Stimulated activated memory B cell treated with anti-CD40 and anti-IgM and Interleukin-4, amounts not matched to agents 10 μg/mL and 1 μg/mL and 100 μg/mL, for 72 hours (primary cell): ENCODE data around the gene ZFR2.

Source experiments
- ATAC-seq: fragments of 150-1000 bp; cut with Tn5 transposase; 2 replicates; pipeline ENCODE4 v1.10.0; 2021
- H3K27ac Mint-ChIP-seq: one replicate; pipeline ENCODE4 v1.8.0; 2022; ENCODE audit warnings: mild to moderate bottlenecking, mixed read lengths
- H3K27me3 Mint-ChIP-seq: one replicate; pipeline ENCODE4 v1.8.0; 2022; ENCODE audit warnings: mixed read lengths
- H3K36me3 Mint-ChIP-seq: one replicate; pipeline ENCODE4 v1.8.0; 2022; ENCODE audit warnings: mixed read lengths
- H3K4me1 Mint-ChIP-seq: one replicate; pipeline ENCODE4 v1.8.0; 2022; ENCODE audit warnings: mixed read lengths
- H3K4me3 Mint-ChIP-seq: one replicate; pipeline ENCODE4 v1.8.0; 2022; ENCODE audit warnings: mild to moderate bottlenecking, moderate library complexity, mixed read lengths
- H3K9me3 Mint-ChIP-seq: one replicate; pipeline ENCODE4 v1.8.0; 2022; ENCODE audit warnings: mixed read lengths

ZFR2 gene

DNA sequence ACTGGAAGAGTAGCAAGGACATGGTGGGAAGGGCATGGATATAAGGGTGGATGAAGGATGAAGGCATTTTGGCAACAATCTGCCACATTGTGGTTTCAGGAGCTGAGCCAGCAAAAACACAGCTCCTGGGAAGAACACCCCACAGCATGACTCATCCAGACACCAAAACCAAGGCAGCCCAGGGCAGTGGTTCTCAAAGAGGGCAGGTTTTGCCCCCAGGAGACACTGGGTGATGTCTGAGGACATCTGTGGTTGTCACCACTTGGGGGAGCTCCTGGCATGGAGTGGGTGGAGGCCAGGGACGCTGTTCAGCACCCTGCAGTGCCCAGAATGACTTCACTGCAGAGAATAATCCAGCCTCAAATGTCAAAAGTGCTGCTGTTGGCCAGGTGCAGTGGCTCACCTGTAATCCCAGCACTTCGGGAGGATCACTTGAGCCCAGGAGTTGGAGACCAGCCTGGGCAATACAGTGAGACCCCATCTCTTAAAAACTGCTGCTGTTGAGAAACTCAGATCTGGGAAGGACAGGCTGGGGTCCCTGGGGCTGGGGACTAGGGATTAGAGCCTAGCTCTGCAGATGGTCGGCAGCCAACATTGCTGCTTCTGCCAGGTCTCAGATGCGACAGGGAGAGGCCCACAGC is 16.1 kb downstream of the ZFR2 start:
- ATAC-seq: no peak
- Mint-ChIP-seq H3K27me3 (no peaks in the 10 kb centered on the region), H3K4me3 (no peak overlapping the region), H3K9me3 (peaks cover 6% of the 10 kb centered on the region), H3K27ac (no peak overlapping the region), H3K36me3 (peaks cover 5% of the 10 kb centered on the region), H3K4me1 (peaks cover 20% of the 10 kb centered on the region)

DNA sequence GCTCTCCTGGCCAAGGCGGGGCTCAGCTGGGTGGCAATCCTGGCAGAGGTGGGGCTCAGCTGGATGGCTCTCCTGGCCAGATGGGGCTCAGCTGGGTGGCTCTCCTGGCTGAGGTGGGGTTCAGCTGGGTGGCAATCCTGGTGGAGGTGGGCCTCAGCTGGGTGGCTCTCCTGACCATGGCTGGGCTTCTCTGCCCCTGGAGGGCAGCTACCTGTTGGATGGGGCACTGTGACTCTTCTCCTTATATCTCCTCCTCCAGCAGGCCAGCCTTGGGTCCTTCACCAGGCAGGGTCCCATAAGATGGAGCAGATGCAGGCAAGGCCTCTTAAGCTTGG is 16.7 kb downstream of the ZFR2 start:
- Mint-ChIP-seq H3K36me3 (peaks cover 5% of the 10 kb centered on the region), H3K27me3 (no peaks in the 10 kb centered on the region), H3K4me1 (peaks cover 16% of the 10 kb centered on the region), H3K9me3 (peaks cover 6% of the 10 kb centered on the region), H3K4me3 (no peak overlapping the region), H3K27ac (no peak overlapping the region)
- ATAC-seq: no peak

DNA sequence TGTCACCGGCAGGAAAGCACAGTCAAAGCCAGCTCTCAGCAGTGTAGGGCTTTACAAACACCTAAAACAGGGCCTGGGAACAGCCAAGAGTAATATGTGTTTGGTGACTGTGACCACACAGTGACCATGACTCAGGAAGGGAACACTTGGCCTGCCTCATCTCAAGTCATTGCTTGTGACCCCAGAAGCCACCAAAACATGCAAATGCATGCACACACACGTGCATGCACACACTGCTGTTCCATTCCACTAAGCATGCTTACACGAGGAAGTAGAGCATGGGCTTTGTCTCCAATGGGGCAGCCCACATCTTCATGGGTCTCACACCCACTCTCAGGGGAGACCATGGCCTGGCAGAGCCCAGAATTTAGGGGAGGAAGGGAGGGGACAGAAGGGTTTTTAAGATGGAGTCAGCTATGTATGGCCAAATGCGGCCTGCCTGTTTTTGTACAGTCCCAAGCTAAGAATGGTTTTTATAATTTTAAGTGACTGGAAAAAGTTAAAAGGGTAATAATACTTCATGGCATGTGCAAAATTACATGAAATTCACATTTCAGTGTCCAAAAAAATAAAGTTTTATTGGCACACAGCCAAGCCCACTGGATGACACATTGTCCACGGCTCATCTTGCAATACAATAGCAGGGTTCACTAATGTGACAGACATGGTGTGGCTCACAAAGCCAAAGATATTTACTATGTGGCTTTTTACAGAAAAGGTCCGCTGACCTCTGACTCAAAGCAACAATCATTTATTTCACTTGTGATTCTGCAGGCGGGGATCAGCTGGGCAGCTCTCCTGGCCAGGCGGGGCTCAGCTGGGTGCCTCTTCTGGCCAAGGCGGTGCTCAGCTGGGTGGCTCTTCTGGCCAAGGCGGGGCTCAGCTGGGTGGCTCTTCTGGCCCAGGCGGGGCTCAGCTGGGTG is 17.3 kb downstream of the ZFR2 start:
- Mint-ChIP-seq H3K4me1 (peaks cover 16% of the 10 kb centered on the region), H3K27ac (no peak overlapping the region), H3K27me3 (no peaks in the 10 kb centered on the region), H3K36me3 (peaks cover 5% of the 10 kb centered on the region), H3K9me3 (peaks cover 6% of the 10 kb centered on the region), H3K4me3 (no peak overlapping the region)
- ATAC-seq: no peak

DNA sequence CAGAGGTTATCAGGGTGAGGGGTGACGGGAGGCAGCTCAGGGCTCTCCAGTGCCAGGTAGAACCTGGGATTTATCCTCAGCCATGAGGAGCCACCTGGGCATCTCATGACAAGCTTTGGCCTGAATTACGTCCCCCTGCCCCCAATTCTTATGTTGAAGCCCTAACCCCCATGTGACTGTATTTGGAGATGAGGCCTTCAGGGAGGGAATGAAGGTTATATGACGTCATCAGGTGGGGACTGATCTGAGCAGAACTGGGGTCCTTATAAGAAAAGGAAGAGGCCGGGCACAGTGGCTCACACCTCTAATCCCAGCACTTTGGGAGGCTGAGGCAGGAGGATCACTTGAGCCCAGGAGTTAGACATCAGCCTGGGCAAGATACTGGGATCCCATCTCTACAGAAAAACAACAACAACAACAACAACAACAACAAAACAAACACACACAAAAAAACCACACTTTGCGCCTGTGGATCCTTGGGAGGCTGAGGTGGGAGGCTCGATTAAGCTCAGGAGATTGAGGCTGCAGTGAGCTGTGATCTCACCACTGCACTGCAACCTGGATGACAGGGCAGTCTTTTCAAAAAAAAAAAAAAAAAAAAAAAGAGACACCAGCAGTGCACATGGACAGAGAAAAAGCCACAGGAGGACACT is 18.4 kb downstream of the ZFR2 start:
- Mint-ChIP-seq H3K9me3 (peaks cover 6% of the 10 kb centered on the region), H3K4me3 (no peak overlapping the region), H3K27ac (peak overlapping the region; percentile 66), H3K36me3 (peaks cover 5% of the 10 kb centered on the region), H3K27me3 (no peaks in the 10 kb centered on the region), H3K4me1 (peaks cover 11% of the 10 kb centered on the region)
- ATAC-seq: no peak

DNA sequence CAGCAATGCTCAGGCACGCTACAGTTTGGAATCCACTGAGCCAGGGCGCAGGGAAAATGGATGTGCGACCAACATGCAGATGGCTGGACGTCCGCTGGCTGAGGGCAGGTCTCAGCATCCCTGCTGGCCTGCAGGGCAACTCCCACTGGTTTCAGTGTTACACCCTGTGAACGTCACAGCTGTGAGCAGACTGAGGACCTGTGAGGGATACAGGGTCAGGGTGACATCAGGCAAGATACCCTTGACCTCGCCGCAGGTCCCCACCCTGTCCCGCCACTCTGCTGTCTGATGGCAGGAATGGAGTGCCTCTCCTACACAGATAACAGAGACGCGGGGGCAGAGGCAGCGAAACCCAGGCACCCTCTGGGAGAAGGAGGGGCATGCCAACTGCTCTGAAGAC is 19.1 kb downstream of the ZFR2 start:
- H3K9me3 Mint-ChIP-seq: peaks cover 6% of the 10 kb centered on the region
- no peak for ATAC-seq
- H3K36me3 Mint-ChIP-seq: peaks cover 5% of the 10 kb centered on the region
- H3K27me3 Mint-ChIP-seq: no peaks in the 10 kb centered on the region
- no peak overlapping the region for H3K4me3 Mint-ChIP-seq
- peak overlapping the region; percentile 66 for H3K27ac Mint-ChIP-seq
- peaks cover 8% of the 10 kb centered on the region for H3K4me1 Mint-ChIP-seq

DNA sequence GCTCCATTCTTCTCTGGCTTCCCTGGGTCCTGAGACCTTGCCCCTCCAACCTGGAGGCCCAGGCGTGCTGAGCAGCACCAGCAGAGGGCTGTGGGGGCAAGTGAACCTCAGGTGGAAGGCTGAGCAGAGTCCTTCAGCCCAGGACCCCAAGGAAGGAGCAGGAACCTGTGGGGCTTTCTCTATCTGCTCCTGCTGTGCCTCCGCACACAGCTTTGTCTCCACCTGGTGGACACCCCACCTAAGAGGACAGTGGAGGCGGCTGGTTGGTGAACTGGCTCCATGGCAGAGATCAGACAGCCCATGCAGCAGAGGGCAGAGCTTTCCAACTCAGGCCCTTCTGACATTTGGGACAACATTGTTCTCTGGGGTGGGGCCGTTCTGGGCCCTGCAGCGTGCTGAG is 19.7 kb downstream of the ZFR2 start:
- Mint-ChIP-seq H3K4me3 (no peak overlapping the region), H3K27me3 (no peaks in the 10 kb centered on the region), H3K4me1 (peaks cover 8% of the 10 kb centered on the region), H3K27ac (no peak overlapping the region), H3K9me3 (peaks cover 6% of the 10 kb centered on the region), H3K36me3 (peaks cover 5% of the 10 kb centered on the region)
- ATAC-seq: peak; percentile 76

DNA sequence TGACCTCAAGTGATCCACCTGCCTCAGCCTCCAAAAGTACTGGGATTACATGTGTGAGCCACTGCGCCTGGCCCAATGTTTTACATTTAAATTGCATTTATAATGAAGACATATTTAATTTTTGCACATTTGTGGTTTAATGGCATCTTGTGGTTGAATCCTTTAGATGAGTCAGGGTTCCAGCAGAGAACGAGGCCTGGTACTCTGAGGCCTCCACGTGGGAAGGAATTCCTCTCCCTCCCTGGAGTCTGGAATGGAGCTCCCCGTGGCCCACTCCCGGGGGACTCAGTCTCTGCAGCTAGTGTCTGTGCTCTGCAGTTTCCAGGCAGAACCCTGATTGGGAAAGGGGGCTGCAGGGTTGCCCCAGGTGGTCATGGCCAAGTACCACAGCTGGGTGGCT is 24.2 kb downstream of the ZFR2 start:
- no peaks in the 10 kb centered on the region for H3K4me1 Mint-ChIP-seq
- no peak overlapping the region for H3K4me3 Mint-ChIP-seq
- no peaks in the 10 kb centered on the region for H3K36me3 Mint-ChIP-seq
- no peak overlapping the region for H3K27ac Mint-ChIP-seq
- H3K9me3 Mint-ChIP-seq: no peaks in the 10 kb centered on the region
- ATAC-seq: no peak
- H3K27me3 Mint-ChIP-seq: no peaks in the 10 kb centered on the region

DNA sequence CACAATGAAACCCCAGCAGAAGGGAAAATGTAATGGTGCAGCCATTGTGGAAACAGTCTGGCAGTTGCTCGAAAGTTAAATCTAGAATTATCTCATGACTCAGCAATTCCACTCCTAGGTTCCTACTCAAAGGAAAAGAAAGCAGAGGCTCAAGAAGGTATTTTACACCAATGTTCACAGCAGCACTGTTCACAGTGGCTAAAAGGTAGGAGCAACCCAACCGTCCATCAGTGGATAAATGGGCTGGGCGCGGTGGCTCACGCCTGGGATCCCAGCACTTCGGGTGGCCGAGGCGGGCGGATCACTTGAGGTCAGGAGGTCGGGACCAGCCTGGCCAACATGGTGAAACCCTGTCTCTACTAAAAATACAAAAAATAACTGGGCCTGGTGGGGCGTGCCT is 25.9 kb downstream of the ZFR2 start:
- Mint-ChIP-seq H3K4me1 (no peaks in the 10 kb centered on the region), H3K27ac (no peak overlapping the region), H3K36me3 (no peaks in the 10 kb centered on the region), H3K9me3 (no peaks in the 10 kb centered on the region), H3K27me3 (no peaks in the 10 kb centered on the region), H3K4me3 (no peak overlapping the region)
- no peak for ATAC-seq

DNA sequence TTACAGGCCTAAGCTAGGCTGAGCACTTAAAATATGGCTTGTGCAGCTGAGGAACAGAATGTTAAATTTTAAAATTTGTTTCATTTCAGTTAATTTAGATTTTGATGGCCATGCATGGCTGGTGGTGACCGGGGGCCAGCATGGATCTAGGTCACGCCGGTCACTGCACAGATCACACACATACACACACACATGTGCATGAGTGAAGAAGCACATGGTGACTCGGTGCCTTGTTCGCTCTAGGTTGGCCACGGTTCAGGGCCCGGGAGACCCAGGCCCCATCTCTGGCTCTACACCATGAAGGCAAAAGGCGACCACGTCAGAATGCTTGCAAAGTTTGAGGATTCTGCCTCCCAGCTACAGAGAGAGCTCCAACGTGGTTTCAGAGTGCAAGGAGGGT is 28.0 kb downstream of the ZFR2 start:
- no peaks in the 10 kb centered on the region for H3K4me1 Mint-ChIP-seq
- no peak for ATAC-seq

DNA sequence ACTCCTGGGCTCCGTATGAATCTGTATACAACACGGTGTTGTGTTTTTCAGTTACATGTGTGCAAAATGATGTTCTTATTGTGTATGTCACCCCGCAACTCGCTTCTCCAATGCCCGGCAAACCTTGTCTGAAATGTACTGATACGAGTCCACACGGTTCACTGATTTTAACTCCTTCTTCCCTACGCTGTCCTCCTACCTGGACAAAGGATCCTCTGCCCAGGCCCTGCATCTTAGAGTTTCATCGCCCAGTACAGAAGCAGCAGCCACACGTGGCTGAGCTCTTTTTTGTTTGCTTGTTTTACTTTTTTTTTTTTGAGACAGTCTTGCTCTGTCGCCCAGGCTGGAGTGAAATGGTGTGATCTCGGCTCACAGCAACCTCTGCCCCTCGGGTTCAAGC is 28.9 kb downstream of the ZFR2 start:
- H3K36me3 Mint-ChIP-seq: no peaks in the 10 kb centered on the region
- ATAC-seq: no peak
- H3K27me3 Mint-ChIP-seq: no peaks in the 10 kb centered on the region
- H3K27ac Mint-ChIP-seq: no peak overlapping the region
- H3K4me3 Mint-ChIP-seq: no peak overlapping the region
- H3K9me3 Mint-ChIP-seq: no peaks in the 10 kb centered on the region
- no peaks in the 10 kb centered on the region for H3K4me1 Mint-ChIP-seq

More for the DNA sequence above, 28.0 kb downstream of the ZFR2 start:
- Mint-ChIP-seq H3K9me3 (no peaks in the 10 kb centered on the region), H3K36me3 (no peaks in the 10 kb centered on the region), H3K27ac (no peak overlapping the region), H3K27me3 (no peaks in the 10 kb centered on the region), H3K4me3 (no peak overlapping the region)

DNA sequence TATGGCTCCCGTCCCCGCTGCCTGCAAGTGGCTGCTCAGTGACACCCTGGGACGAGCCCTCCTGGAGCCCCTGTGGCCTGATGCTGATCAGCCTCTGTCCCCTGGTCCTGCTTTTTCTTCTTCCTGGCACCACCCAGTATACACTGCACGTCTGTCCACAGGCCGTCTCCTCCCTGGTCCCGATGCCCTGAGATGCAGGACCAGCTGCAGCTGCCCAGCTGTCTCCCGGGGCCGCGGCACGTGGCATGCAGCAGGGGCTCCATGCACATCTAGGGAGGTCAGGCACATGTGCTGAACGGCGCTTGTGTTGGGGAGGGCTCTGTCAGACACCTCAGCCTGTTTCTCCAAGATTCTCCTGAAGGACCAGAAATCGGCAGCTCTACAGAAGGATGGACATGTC is 30.2 kb downstream of the ZFR2 start:
- H3K4me1 Mint-ChIP-seq: no peaks in the 10 kb centered on the region
- no peaks in the 10 kb centered on the region for H3K36me3 Mint-ChIP-seq
- H3K4me3 Mint-ChIP-seq: no peak overlapping the region
- H3K9me3 Mint-ChIP-seq: no peaks in the 10 kb centered on the region
- H3K27ac Mint-ChIP-seq: no peak overlapping the region
- H3K27me3 Mint-ChIP-seq: no peaks in the 10 kb centered on the region
- ATAC-seq: no peak

DNA sequence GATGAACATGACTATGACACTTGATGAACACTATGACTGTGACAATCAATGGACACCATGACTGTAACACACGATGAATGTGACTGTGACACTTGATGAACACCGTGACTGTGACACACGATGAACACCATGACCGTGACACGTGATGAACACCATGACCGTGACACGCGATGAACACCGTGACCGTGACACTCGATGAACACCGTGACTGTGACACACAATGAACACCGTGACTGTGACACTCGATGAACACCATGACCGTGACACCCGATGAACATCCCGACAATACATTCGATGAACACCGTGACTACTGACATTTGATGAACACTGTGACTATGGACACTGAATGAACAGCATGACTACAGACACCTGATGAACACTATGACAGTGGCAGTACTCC is 30.9 kb downstream of the ZFR2 start:
- Mint-ChIP-seq H3K27me3 (no peaks in the 10 kb centered on the region), H3K4me3 (no peak overlapping the region), H3K27ac (no peak overlapping the region), H3K4me1 (no peaks in the 10 kb centered on the region), H3K9me3 (no peaks in the 10 kb centered on the region), H3K36me3 (no peaks in the 10 kb centered on the region)
- ATAC-seq: no peak

DNA sequence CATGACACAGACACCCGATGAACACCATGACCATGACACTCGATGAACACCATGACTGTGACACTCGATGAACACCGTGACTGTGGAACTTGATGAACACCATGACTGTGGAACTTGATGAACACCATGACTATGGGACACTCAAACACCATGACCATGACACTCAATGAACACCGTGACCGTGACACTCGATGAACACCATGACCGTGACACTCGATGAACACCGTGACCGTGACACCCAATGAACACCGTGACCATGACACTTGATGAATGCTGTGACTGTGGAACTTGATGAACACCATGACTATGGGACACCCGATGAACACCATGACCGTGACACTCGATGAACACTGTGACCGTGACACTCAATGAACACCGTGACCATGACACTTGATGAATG is 31.5 kb downstream of the ZFR2 start:
- H3K4me1 Mint-ChIP-seq: no peaks in the 10 kb centered on the region
- H3K4me3 Mint-ChIP-seq: no peak overlapping the region
- H3K36me3 Mint-ChIP-seq: no peaks in the 10 kb centered on the region
- no peak for ATAC-seq
- H3K9me3 Mint-ChIP-seq: no peaks in the 10 kb centered on the region
- H3K27ac Mint-ChIP-seq: no peak overlapping the region
- no peaks in the 10 kb centered on the region for H3K27me3 Mint-ChIP-seq

DNA sequence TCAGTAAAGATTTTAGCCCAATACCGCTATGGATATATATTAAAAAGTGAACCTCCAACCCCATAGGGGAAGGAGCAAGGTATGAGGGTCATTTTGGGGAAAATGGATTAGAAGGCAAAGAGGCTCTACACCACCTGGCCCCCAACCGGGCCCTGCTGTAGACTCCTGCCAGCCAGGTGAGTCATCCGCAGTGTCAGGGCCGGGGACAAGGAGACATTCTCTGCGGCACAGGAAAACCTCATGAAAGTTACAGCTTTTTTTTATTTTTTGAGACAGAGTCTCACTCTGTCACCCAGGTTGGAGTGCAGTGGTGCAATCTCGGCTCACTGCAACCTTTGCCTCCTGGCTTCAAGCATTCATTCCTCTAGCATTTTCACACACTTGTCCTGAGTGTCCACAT is 32.0 kb downstream of the ZFR2 start:
- ATAC-seq: no peak
- H3K36me3 Mint-ChIP-seq: no peaks in the 10 kb centered on the region
- H3K4me3 Mint-ChIP-seq: no peak overlapping the region
- no peaks in the 10 kb centered on the region for H3K27me3 Mint-ChIP-seq
- no peaks in the 10 kb centered on the region for H3K4me1 Mint-ChIP-seq
- H3K27ac Mint-ChIP-seq: no peak overlapping the region
- no peaks in the 10 kb centered on the region for H3K9me3 Mint-ChIP-seq

DNA sequence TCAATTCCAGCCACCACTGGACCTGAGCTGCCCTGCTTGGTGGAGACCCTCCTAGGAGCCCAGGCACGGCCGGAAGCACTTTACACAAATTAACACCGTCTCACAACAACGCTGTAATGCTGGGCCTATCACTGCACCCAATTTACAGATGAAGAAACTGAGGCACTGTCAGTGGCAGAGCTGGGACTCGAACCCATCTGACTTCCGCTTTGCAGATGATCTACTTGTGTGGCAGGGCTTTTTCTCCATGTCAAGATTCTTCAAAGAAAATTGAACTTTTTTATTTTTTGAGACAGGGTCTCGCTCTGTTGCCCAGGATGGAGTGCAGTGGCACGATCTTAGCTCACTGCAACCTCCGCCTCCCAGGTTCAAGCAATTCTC is 33.8 kb downstream of the ZFR2 start:
- no peak for ATAC-seq
- Mint-ChIP-seq H3K4me3 (no peak overlapping the region), H3K27ac (no peak overlapping the region), H3K4me1 (no peaks in the 10 kb centered on the region), H3K27me3 (no peaks in the 10 kb centered on the region), H3K9me3 (no peaks in the 10 kb centered on the region), H3K36me3 (no peaks in the 10 kb centered on the region)
